ENCODE results near the gene ZNF783. TPM values are rescaled to one million over a fixed set of nuclear protein-coding genes. Genes with fewer than 3 reads are reported as not detected.

ZNF783 gene
- total and polyA plus RNA-seq, 2 of the 8 experiments (the other 6 are each of a cell fraction or from before 2014, with no cell fraction given): 7.3 to 8.2 TPM

DNA sequence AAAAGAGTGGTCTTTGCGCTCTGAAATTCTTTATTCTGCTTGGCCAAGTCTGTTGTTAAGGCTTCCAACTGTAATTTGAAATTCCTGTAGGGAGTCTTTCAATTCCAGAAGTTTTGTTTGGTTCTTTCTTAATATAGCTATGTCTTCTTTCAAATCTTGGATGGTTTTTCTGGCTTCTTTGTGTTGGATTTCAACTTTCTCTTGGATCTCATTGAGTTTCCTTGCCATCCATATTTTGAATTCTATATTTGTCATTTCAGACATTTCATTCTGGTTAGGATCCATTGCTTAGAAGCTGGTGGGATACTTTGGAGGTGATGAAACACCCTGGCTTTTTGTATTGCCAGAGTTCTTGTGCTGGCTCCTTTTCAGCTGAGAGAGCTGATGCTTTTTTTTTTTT lies 55.5 kb downstream of the ZNF783 start:
- no peak overlapping the region for H2BK120ac ChIP-seq (replicated peaks; ENCODE audit: low read depth, low read length)
- H3K4me2 ChIP-seq (ENCODE audit: insufficient read depth in 1 of 2, low read depth in 2 of 2, low read length in 2 of 2): no peak overlapping the region
- CTCF ChIA-PET (ENCODE audit: partially characterized antibody): interaction anchor here (0.6 to 4.0 kb wide), 41 partner anchors 8 to 393 kb away, joined by 3 to 34 read pairs (median 5); partner anchors contain the start of genes ZNF777 and ZNF783
- WGBS, 2 experiments (ENCODE audit: extremely low coverage in 1 of 2, insufficient coverage in 1 of 2, insufficient read length in 1 of 2, insufficient replicate concordance in 2 of 2, low coverage in 1 of 2, low lambda C conversion rate in 2 of 2, missing lambda C conversion rate in 1 of 2): 90% methylated on average over 1 of the region's 1 CpG; no CpG with 5 or more reads in 1 of the 2 experiments
- H3K79me2 ChIP-seq (ENCODE audit: control insufficient read depth in 1 of 2, insufficient read depth in 2 of 2, low read length in 2 of 2): no peaks in the 10 kb centered on the region
- H3K27me3 ChIP-seq (replicated peaks in 1 of 4; ENCODE audit: control insufficient read depth in 3 of 4, extremely low read depth in 1 of 4, insufficient read depth in 3 of 4, low read length in 3 of 4): no peaks in the 10 kb centered on the region
- H4K5ac ChIP-seq (ENCODE audit: insufficient read length, low read depth, low read length): no peak overlapping the region
- no peak overlapping the region for H2BK12ac ChIP-seq (ENCODE audit: low read depth, low read length)
- no peaks in the 10 kb centered on the region for H3K79me1 ChIP-seq (ENCODE audit: low read depth, low read length)
- no peak overlapping the region for H2BK20ac ChIP-seq (ENCODE audit: low read length)
- POLR2A ChIA-PET (ENCODE audit: partially characterized antibody): interaction anchor here (0.7 to 1.2 kb wide), 2 partner anchors 9 to 112 kb away, joined by 3 to 4 read pairs; no protein-coding TSS in a partner anchor
- no peak overlapping the region for H4K8ac ChIP-seq (ENCODE audit: extremely low read depth, insufficient read depth, low read length)
- no peak overlapping the region for H3K18ac ChIP-seq (ENCODE audit: extremely low read depth, low read length)
- no peaks in the 10 kb centered on the region for H3K9me3 ChIP-seq (ENCODE audit: insufficient read depth in 2 of 2, low read depth in 1 of 2, low read length in 1 of 2)
- H3K27ac ChIP-seq (ENCODE audit: low read depth, low read length): no peak overlapping the region
- H3K23me2 ChIP-seq (ENCODE audit: low read depth, low read length): peaks cover 3% of the 10 kb centered on the region; the same call in 1 of the 2 replicates
- no peak overlapping the region for H2AK5ac ChIP-seq (ENCODE audit: low read depth, low read length)
- no peak overlapping the region for H2BK5ac ChIP-seq (ENCODE audit: low read depth, low read length)
- no peak overlapping the region for H3K4me3 ChIP-seq (ENCODE audit: extremely low read depth in 1 of 4, insufficient read depth in 2 of 4, low read depth in 3 of 4, low read length in 4 of 4)
- H2AFZ ChIP-seq (ENCODE audit: low read length): no peak overlapping the region
- H4K91ac ChIP-seq (replicated peaks; ENCODE audit: insufficient read length, low read length): no peak overlapping the region
- H3K14ac ChIP-seq (ENCODE audit: insufficient read length): no peak overlapping the region
- H4K20me1 ChIP-seq (replicated peaks in 1 of 2; ENCODE audit: control insufficient read depth in 1 of 2, insufficient read depth in 2 of 2, low read length in 2 of 2): no peaks in the 10 kb centered on the region
- H3K56ac ChIP-seq (replicated peaks; ENCODE audit: insufficient read length, low read depth, low read length): no peak overlapping the region
- no peak overlapping the region for H3K4ac ChIP-seq (replicated peaks; ENCODE audit: insufficient read length, low read depth, low read length)
- peaks cover 0 to 9% (median 3%) of the 10 kb centered on the region in 4 experiments; a peak in 4 of 7 replicates for H3K4me1 ChIP-seq (replicated peaks in 1 of 4; ENCODE audit: control insufficient read depth in 3 of 4, insufficient read depth in 4 of 4, low read length in 3 of 4)
- no peak overlapping the region for H3K23ac ChIP-seq (ENCODE audit: insufficient read length)
- H3K36me3 ChIP-seq (ENCODE audit: control insufficient read depth in 2 of 4, insufficient read depth in 4 of 4, low read length in 3 of 4): no peaks in the 10 kb centered on the region
- no peak overlapping the region for H3K9ac ChIP-seq (replicated peaks in 1 of 4; ENCODE audit: extremely low read depth in 1 of 4, low read depth in 3 of 4, low read length in 3 of 4)
- DNase-seq (ENCODE audit: low read depth in 1 of 2, low spot score in 2 of 2) (no peak), FAIRE-seq (no peak)
- no peak overlapping the region for H2BK15ac ChIP-seq (ENCODE audit: low read length)
- TF ChIP-seq TCF12 (IDR thresholded peaks at IDR 0.05; ENCODE audit: low read depth, low read length): no peak
- TF ChIP-seq, protein P1, sequence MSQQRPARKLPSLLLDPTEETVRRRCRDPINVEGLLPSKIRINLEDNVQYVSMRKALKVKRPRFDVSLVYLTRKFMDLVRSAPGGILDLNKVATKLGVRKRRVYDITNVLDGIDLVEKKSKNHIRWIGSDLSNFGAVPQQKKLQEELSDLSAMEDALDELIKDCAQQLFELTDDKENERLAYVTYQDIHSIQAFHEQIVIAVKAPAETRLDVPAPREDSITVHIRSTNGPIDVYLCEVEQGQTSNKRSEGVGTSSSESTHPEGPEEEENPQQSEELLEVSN (IDR thresholded peaks at IDR 0.05): no peak
- no peak for TF ChIP-seq EP300 (IDR thresholded peaks at IDR 0.05; ENCODE audit: borderline replicate concordance in 1 of 2, low read depth in 2 of 2, low read length in 2 of 2)
- no peak for TF ChIP-seq GABPA (IDR thresholded peaks at IDR 0.05; ENCODE audit: borderline replicate concordance, insufficient read depth, low read length)
- no peak for TF ChIP-seq RAD21 (IDR thresholded peaks at IDR 0.05 in 1 of 2, conservative IDR thresholded peaks at IDR 0.05 in 1 of 2; ENCODE audit: low read depth in 2 of 2, low read length in 2 of 2)
- TF ChIP-seq ZNF274 (IDR thresholded peaks at IDR 0.05; ENCODE audit: borderline replicate concordance, extremely low read depth, low read length): no peak

All from H1 (cell line).